A549 (cell line): Measurements from ENCODE around the gene SLC35C1.

Source experiments
- JUNB ChIP-seq: fragments of >200 bp; sonication (Bioruptor Twin); formaldehyde crosslinking; IDR thresholded peaks from 2 replicates; pipeline ENCODE4 v1.6.1; 2016
- MYC ChIP-seq: IDR thresholded peaks from 2 replicates; pipeline ENCODE4 v1.6.1; 2012; ENCODE audit warnings: mild to moderate bottlenecking, inconsistent platforms, low read length, improper control_type of control experiment, borderline replicate concordance
- RNF2 ChIP-seq: fragments of 200-600 bp; sonication (generic); IDR thresholded peaks from 2 replicates; pipeline ENCODE4 v1.6.1; 2016; ENCODE audit warnings: low read depth, mild to moderate bottlenecking, antibody characterized with exemption, moderate library complexity, borderline replicate concordance
- TP53 ChIP-seq: fragments of 250-450 bp; sonication (Bioruptor Pico); IDR thresholded peaks from 2 replicates; pipeline ENCODE4 v1.5.0; 2021; ENCODE audit warnings: mild to moderate bottlenecking, moderate library complexity
- TF ChIP-seq, protein P1 (sequence below): IDR thresholded peaks from 2 replicates; pipeline ENCODE4 v1.6.1; 2012
- TF ChIP-seq, protein P2 (sequence below): fragments of >200 bp; sonication (Bioruptor Twin); formaldehyde crosslinking; IDR thresholded peaks from 3 replicates; pipeline ENCODE4 v1.5.1; 2016

DNA sequence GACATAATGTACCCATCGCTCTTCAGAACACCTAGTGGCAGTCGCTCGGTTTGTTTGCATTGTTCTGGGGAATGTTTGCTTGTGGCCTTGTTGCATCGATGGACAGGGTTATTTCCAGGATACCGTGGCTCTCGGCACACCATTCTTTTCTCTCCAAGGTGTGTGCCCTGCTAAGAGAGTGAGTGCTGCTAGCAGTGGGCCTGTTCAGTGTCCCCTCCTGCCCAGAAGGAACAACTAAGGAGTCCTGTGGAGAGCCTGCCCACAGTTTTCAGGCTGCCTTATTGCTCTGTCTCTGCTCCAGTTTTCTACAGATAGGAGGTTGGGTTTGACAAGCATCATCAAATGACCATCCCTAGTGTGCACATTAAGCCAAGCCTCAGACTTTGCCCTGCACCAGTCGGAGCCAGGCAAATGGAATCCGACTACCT is 43.7 kb downstream of the SLC35C1 start:
- TF ChIP-seq TP53 (no peak), JUNB (no peak), MYC (no peak), RNF2 (no peak)
- TF ChIP-seq, protein P1, sequence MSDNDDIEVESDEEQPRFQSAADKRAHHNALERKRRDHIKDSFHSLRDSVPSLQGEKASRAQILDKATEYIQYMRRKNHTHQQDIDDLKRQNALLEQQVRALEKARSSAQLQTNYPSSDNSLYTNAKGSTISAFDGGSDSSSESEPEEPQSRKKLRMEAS: no peak
- TF ChIP-seq, protein P2, sequence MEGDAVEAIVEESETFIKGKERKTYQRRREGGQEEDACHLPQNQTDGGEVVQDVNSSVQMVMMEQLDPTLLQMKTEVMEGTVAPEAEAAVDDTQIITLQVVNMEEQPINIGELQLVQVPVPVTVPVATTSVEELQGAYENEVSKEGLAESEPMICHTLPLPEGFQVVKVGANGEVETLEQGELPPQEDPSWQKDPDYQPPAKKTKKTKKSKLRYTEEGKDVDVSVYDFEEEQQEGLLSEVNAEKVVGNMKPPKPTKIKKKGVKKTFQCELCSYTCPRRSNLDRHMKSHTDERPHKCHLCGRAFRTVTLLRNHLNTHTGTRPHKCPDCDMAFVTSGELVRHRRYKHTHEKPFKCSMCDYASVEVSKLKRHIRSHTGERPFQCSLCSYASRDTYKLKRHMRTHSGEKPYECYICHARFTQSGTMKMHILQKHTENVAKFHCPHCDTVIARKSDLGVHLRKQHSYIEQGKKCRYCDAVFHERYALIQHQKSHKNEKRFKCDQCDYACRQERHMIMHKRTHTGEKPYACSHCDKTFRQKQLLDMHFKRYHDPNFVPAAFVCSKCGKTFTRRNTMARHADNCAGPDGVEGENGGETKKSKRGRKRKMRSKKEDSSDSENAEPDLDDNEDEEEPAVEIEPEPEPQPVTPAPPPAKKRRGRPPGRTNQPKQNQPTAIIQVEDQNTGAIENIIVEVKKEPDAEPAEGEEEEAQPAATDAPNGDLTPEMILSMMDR: no peak
